Neural cell (in vitro differentiated cells): Measurements from ENCODE around the gene BANF1. TPM values are rescaled to one million over a fixed set of nuclear protein-coding genes. Genes with fewer than 3 reads are reported as not detected.

Experiments used
- H2AFZ ChIP-seq: fragments of 200-600, 300-800 bp; sonication (generic), shearing (Covaris generic); 2 replicates; pipeline ENCODE4 v1.6.0; 2014; ENCODE audit warnings: low read depth, mild to moderate bottlenecking, antibody characterized with exemption, low read length, moderate library complexity
- H3F3A ChIP-seq: fragments of 200-600 bp; shearing (Covaris generic); 2 replicates; pipeline ENCODE4 v1.6.1; 2016; ENCODE audit warnings: mild to moderate bottlenecking, moderate library complexity, mixed read lengths, antibody characterized with exemption, low read length; ENCODE audit not compliant: insufficient read depth, poor library complexity, severe bottlenecking
- H3K27ac ChIP-seq: fragments of 200-600, 300-800 bp; sonication (generic), shearing (Covaris generic); 2 replicates; pipeline ENCODE4 v1.5.1; 2014; ENCODE audit warnings: mild to moderate bottlenecking, low read length, moderate library complexity
- H3K27me3 ChIP-seq: fragments of 300-800, 200-600 bp; sonication (generic), shearing (Covaris generic); 2 replicates; pipeline ENCODE4 v1.6.0; 2014; ENCODE audit warnings: mild to moderate bottlenecking, low read depth, low read length, moderate library complexity; ENCODE audit not compliant: insufficient read depth
- H3K36me3 ChIP-seq: fragments of 300-800, 200-600 bp; sonication (generic), shearing (Covaris generic); 2 replicates; pipeline ENCODE4 v1.5.1; 2014; ENCODE audit warnings: mild to moderate bottlenecking, antibody characterized with exemption, low read length, moderate library complexity; ENCODE audit not compliant: insufficient read depth
- H3K4me2 ChIP-seq: fragments of 300-800, 200-600 bp; sonication (generic), shearing (Covaris generic); 2 replicates; pipeline ENCODE4 v1.6.0; 2014; ENCODE audit warnings: mild to moderate bottlenecking, low read length
- H3K4me3 ChIP-seq: fragments of 300-800, 200-600 bp; sonication (generic), shearing (Covaris generic); 2 replicates; pipeline ENCODE4 v1.5.1; 2014; ENCODE audit warnings: mild to moderate bottlenecking, low read length, moderate library complexity
- H3K79me2 ChIP-seq: fragments of 200-600 bp; shearing (Covaris generic); replicated peaks from 2 replicates; pipeline ENCODE4 v1.6.0; 2014; ENCODE audit warnings: mild to moderate bottlenecking, low read length, moderate library complexity; ENCODE audit not compliant: insufficient read depth
- H3K9ac ChIP-seq: fragments of 300-800, 200-600 bp; sonication (generic), shearing (Covaris generic); 2 replicates; pipeline ENCODE4 v1.6.1; 2016; ENCODE audit warnings: mild to moderate bottlenecking, low read length, mixed read lengths
- H3K9me2 ChIP-seq: fragments of 200-600 bp; shearing (Covaris generic); 2 replicates; pipeline ENCODE4 v1.6.1; 2016; ENCODE audit warnings: mild to moderate bottlenecking, low read length, mixed read lengths; ENCODE audit not compliant: insufficient read depth
- H3K9me3 ChIP-seq: fragments of 200-600, 300-800 bp; sonication (generic), shearing (Covaris generic); 2 replicates; pipeline ENCODE4 v1.6.1; 2016; ENCODE audit warnings: mild to moderate bottlenecking, mixed run types, low read length, moderate library complexity, mixed read lengths
- H4K20me1 ChIP-seq: fragments of 200-600 bp; shearing (Covaris generic); 2 replicates; pipeline ENCODE4 v1.6.1; 2016; ENCODE audit warnings: mild to moderate bottlenecking, mixed run types; ENCODE audit not compliant: insufficient read depth
- EP300 ChIP-seq: fragments of 450-650 bp; conservative IDR thresholded peaks from 2 replicates; pipeline ENCODE4 v1.6.1; 2014; ENCODE audit warnings: antibody characterized with exemption, mild to moderate bottlenecking, moderate library complexity; ENCODE audit not compliant: poor library complexity, severe bottlenecking
- MXI1 ChIP-seq: fragments of 450-650 bp; conservative IDR thresholded peaks from 2 replicates; pipeline ENCODE4 v1.6.1; 2014; ENCODE audit warnings: antibody characterized with exemption, mild to moderate bottlenecking; ENCODE audit not compliant: poor library complexity, severe bottlenecking
- POLR2AphosphoS5 ChIP-seq: IDR thresholded peaks from 2 replicates; pipeline ENCODE4 v1.6.1; 2012
- RAD21 ChIP-seq: fragments of 450-650 bp; conservative IDR thresholded peaks from 2 replicates; pipeline ENCODE4 v1.6.1; 2014; ENCODE audit warnings: antibody characterized with exemption, mild to moderate bottlenecking, moderate library complexity
- SMC3 ChIP-seq: fragments of 450-650 bp; conservative IDR thresholded peaks from 2 replicates; pipeline ENCODE4 v1.6.1; 2014; ENCODE audit warnings: antibody characterized with exemption, mild to moderate bottlenecking, moderate library complexity; ENCODE audit not compliant: poor library complexity
- polyA plus RNA-seq: library from polyadenylated mRNA; depleted of rRNA; stranded (reverse); fragments of >200 nt; gene quantifications from 2 replicates; pipeline ENCODE4 v1.2.3, GENCODE V29; 2014
- TF ChIP-seq, protein P1 (sequence below): IDR thresholded peaks from 2 replicates; pipeline ENCODE4 v1.6.1; 2012; ENCODE audit warnings: borderline replicate concordance
- TF ChIP-seq, protein P2 (sequence below): fragments of 450-650 bp; IDR thresholded peaks from 2 replicates; pipeline ENCODE4 v1.5.1; 2014; ENCODE audit warnings: antibody characterized with exemption, mild to moderate bottlenecking, moderate library complexity; ENCODE audit not compliant: poor library complexity, severe bottlenecking

The BANF1 gene
- polyA plus RNA-seq, 1 donor from 2014 or later, result 60.0 TPM

DNA sequence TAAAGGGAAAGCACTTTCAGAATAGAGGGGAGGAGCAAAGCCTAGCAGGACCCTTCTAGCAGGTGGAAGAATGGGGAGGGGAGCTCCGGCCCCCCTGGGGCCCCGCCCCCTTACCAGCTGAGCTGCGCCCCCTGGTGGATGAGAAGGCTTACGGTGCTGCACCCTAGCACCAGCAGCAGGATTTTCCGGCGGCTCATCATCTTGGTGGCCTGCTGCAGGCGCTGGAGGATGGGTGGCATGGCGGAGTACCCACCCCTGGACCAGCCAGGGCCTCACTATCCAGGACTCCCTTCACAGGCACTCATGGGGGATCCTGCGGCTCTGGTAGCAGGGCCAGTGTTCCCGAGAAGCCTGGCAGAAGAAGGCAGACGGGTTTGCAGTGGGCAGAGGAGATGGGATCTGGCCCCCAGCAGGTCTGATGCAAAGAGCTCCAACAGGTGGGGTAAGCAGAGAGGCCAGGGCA lies 42.9 kb downstream of the BANF1 start:
- Histone ChIP-seq H3K4me3 (no peak overlapping the region), H3K27ac (no peak overlapping the region), H3K4me2 (no peak overlapping the region), H3F3A (no peaks in the 10 kb centered on the region), H4K20me1 (no peaks in the 10 kb centered on the region), H3K9me3 (no peaks in the 10 kb centered on the region), H3K9ac (no peak overlapping the region), H3K36me3 (no peaks in the 10 kb centered on the region), H2AFZ (no peak overlapping the region), H3K27me3 (no peaks in the 10 kb centered on the region), H3K79me2 (peaks cover 4% of the 10 kb centered on the region), H3K9me2 (no peaks in the 10 kb centered on the region)
- peak; percentile 67 for TF ChIP-seq SMC3
- TF ChIP-seq, protein P1, sequence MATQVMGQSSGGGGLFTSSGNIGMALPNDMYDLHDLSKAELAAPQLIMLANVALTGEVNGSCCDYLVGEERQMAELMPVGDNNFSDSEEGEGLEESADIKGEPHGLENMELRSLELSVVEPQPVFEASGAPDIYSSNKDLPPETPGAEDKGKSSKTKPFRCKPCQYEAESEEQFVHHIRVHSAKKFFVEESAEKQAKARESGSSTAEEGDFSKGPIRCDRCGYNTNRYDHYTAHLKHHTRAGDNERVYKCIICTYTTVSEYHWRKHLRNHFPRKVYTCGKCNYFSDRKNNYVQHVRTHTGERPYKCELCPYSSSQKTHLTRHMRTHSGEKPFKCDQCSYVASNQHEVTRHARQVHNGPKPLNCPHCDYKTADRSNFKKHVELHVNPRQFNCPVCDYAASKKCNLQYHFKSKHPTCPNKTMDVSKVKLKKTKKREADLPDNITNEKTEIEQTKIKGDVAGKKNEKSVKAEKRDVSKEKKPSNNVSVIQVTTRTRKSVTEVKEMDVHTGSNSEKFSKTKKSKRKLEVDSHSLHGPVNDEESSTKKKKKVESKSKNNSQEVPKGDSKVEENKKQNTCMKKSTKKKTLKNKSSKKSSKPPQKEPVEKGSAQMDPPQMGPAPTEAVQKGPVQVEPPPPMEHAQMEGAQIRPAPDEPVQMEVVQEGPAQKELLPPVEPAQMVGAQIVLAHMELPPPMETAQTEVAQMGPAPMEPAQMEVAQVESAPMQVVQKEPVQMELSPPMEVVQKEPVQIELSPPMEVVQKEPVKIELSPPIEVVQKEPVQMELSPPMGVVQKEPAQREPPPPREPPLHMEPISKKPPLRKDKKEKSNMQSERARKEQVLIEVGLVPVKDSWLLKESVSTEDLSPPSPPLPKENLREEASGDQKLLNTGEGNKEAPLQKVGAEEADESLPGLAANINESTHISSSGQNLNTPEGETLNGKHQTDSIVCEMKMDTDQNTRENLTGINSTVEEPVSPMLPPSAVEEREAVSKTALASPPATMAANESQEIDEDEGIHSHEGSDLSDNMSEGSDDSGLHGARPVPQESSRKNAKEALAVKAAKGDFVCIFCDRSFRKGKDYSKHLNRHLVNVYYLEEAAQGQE, result no peak
- peak; percentile 8 for TF ChIP-seq MXI1
- no peak for TF ChIP-seq EP300
- TF ChIP-seq, protein P2, sequence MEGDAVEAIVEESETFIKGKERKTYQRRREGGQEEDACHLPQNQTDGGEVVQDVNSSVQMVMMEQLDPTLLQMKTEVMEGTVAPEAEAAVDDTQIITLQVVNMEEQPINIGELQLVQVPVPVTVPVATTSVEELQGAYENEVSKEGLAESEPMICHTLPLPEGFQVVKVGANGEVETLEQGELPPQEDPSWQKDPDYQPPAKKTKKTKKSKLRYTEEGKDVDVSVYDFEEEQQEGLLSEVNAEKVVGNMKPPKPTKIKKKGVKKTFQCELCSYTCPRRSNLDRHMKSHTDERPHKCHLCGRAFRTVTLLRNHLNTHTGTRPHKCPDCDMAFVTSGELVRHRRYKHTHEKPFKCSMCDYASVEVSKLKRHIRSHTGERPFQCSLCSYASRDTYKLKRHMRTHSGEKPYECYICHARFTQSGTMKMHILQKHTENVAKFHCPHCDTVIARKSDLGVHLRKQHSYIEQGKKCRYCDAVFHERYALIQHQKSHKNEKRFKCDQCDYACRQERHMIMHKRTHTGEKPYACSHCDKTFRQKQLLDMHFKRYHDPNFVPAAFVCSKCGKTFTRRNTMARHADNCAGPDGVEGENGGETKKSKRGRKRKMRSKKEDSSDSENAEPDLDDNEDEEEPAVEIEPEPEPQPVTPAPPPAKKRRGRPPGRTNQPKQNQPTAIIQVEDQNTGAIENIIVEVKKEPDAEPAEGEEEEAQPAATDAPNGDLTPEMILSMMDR, result peak; percentile 79
- no peak for TF ChIP-seq POLR2AphosphoS5
- TF ChIP-seq RAD21, result peak; percentile 57

DNA sequence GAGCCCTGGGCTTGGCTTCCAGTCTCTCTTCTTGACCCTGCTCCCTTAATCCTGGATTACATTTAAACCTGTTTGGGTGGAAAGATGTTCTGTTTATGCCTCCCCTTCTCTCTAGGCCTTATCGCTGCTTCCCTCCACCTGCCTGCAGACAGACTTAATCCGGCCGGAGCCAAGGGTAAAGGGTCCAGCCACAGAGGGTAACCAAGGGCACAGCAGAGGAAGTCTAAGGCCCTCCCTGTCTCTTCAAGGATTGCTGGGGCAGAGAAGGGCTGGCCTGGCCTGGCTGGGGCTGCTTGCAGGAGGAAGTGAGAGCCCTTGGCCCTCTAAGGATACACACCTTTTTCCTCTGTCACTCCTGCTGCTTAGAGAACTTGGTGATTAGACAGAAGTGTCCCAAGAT lies 44.6 kb downstream of the BANF1 start:
- Histone ChIP-seq H3K9me3 (no peaks in the 10 kb centered on the region), H3K27ac (no peak overlapping the region), H3K4me2 (no peak overlapping the region), H3K9me2 (no peaks in the 10 kb centered on the region), H3K79me2 (peaks cover 4% of the 10 kb centered on the region), H3K36me3 (no peaks in the 10 kb centered on the region), H3K27me3 (no peaks in the 10 kb centered on the region), H2AFZ (no peak overlapping the region), H3F3A (peaks cover 5% of the 10 kb centered on the region), H3K9ac (no peak overlapping the region), H4K20me1 (no peaks in the 10 kb centered on the region), H3K4me3 (no peak overlapping the region)
- TF ChIP-seq, protein P1, result no peak
